ENCODE results near the gene TRIM26.

DNA sequence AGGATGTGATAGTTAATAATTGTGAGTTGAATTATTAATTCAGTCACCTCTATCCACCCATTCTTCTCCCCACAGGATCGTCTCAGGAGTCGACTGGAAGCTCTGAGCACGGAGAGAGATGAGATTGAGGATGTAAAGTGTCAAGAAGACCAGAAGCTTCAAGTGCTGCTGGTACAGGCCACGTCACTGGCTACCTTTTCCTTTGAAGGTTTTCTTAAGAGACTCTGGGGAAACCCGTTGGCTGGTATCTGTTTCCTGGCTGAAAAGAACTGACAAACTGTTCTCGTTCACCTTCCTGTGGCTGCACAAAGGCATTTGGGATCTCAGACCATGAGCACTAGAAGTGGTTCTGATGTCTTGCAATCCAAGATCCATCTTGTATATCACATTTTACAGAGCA, 46.1 kb downstream of the TRIM26 start:
- TF ChIP-seq, protein P1, sequence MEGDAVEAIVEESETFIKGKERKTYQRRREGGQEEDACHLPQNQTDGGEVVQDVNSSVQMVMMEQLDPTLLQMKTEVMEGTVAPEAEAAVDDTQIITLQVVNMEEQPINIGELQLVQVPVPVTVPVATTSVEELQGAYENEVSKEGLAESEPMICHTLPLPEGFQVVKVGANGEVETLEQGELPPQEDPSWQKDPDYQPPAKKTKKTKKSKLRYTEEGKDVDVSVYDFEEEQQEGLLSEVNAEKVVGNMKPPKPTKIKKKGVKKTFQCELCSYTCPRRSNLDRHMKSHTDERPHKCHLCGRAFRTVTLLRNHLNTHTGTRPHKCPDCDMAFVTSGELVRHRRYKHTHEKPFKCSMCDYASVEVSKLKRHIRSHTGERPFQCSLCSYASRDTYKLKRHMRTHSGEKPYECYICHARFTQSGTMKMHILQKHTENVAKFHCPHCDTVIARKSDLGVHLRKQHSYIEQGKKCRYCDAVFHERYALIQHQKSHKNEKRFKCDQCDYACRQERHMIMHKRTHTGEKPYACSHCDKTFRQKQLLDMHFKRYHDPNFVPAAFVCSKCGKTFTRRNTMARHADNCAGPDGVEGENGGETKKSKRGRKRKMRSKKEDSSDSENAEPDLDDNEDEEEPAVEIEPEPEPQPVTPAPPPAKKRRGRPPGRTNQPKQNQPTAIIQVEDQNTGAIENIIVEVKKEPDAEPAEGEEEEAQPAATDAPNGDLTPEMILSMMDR (IDR thresholded peaks at IDR 0.05; ENCODE audit: extremely low read depth in 1 of 2, insufficient read depth in 1 of 2, low read depth in 1 of 2, low read length in 2 of 2): no peak
- TF ChIP-seq POLR2A (IDR thresholded peaks at IDR 0.05; ENCODE audit: low read depth, low read length): no peak
- no peak for TF ChIP-seq POLR2AphosphoS5 (IDR thresholded peaks at IDR 0.05; ENCODE audit: insufficient read depth, low read depth, low read length)
- no peak for TF ChIP-seq GATA2 (IDR thresholded peaks at IDR 0.05; ENCODE audit: insufficient read depth, insufficient read length, low read depth, low read length)
- no peak for TF ChIP-seq MYC (IDR thresholded peaks at IDR 0.05; ENCODE audit: low read depth, low read length)
- no peak for TF ChIP-seq JUN (IDR thresholded peaks at IDR 0.05; ENCODE audit: borderline replicate concordance, insufficient read depth, insufficient read length, low read depth)
- no peak for TF ChIP-seq EZH2 (IDR thresholded peaks at IDR 0.05; ENCODE audit: borderline replicate concordance, low read depth, low read length, severe bottlenecking)
- TF ChIP-seq, protein P2, sequence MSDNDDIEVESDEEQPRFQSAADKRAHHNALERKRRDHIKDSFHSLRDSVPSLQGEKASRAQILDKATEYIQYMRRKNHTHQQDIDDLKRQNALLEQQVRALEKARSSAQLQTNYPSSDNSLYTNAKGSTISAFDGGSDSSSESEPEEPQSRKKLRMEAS (IDR thresholded peaks at IDR 0.05; ENCODE audit: insufficient read depth, insufficient read length): no peak
